ENCODE data around the gene BFSP2.
"Not testable (repeated sequence)": the region's sequence is repeated elsewhere in the genome, so short reads cannot be mapped to it uniquely, and the experiment has no call there.

BFSP2 gene

GRCh38 chr3:133520286-133520685, 120.4 kb downstream of the BFSP2 start:
- DNase-seq (ENCODE audit: low spot score): no peak

GRCh38 chr3:133520938-133521337, 121.1 kb downstream of the BFSP2 start:
- DNase-seq (ENCODE audit: low spot score): not testable (repeated sequence)

GRCh38 chr3:133521946-133522345, 122.1 kb downstream of the BFSP2 start:
- DNase-seq (ENCODE audit: low spot score): no peak

- DNase-seq (ENCODE audit: low spot score): peak; percentile 31
Measured at GRCh38 chr3:133523758-133524157, 123.9 kb downstream of the BFSP2 start.

Data from LoVo (cell line).